Retina (tissue), 1 donor: ENCODE results near the gene FRZB.
"Not testable (repeated sequence)": the region's sequence is repeated elsewhere in the genome, so short reads cannot be mapped to it uniquely, and the experiment has no call there.

Source experiments
- DNase-seq: peaks from one replicate; pipeline ENCODE4 v3.0.0-alpha.2; 2016

FRZB gene

GRCh38 chr2:182890305-182890704, 23.9 kb upstream of the FRZB start:
- no peak for DNase-seq

GRCh38 chr2:182887753-182888415, 21.4 kb upstream of the FRZB start:
- DNase-seq, result no peak

- DNase-seq, result no peak
Observed at GRCh38 chr2:182887093-182887492, 20.7 kb upstream of the FRZB start.

GRCh38 chr2:182885771-182886170, 19.3 kb upstream of the FRZB start:
- no peak for DNase-seq

- no peak for DNase-seq
Observed at GRCh38 chr2:182883451-182883850, 17.0 kb upstream of the FRZB start.

GRCh38 chr2:182880100-182880499, 13.7 kb upstream of the FRZB start:
- DNase-seq, result not testable (repeated sequence)

GRCh38 chr2:182876653-182877052, 10.2 kb upstream of the FRZB start:
- DNase-seq, result not testable (repeated sequence)

GRCh38 chr2:182870227-182870626, 3.8 kb upstream of the FRZB start:
- no peak for DNase-seq

- peak; percentile 66 for DNase-seq
Observed at GRCh38 chr2:182868054-182868796, 1.8 kb upstream of the FRZB start.

- DNase-seq, result peak; percentile 74
Observed at GRCh38 chr2:182867426-182868053, 1.1 kb upstream of the FRZB start.

- no peak for DNase-seq
Observed at GRCh38 chr2:182866095-182866460, 359 bp downstream of the FRZB start.

- peak; percentile 35 for DNase-seq
Observed at GRCh38 chr2:182864949-182865570, 1.4 kb downstream of the FRZB start.

GRCh38 chr2:182863642-182864041, 2.8 kb downstream of the FRZB start:
- no peak for DNase-seq

- no peak for DNase-seq
Observed at GRCh38 chr2:182862091-182862490, 4.3 kb downstream of the FRZB start.

GRCh38 chr2:182860858-182861257, 5.6 kb downstream of the FRZB start:
- DNase-seq, result no peak

- no peak for DNase-seq
Observed at GRCh38 chr2:182858671-182859070, 7.8 kb downstream of the FRZB start.

- no peak for DNase-seq
Observed at GRCh38 chr2:182855376-182855775, 11.1 kb downstream of the FRZB start.

- DNase-seq, result no peak
Observed at GRCh38 chr2:182854375-182855105, 11.9 kb downstream of the FRZB start.

GRCh38 chr2:182852801-182853200, 13.6 kb downstream of the FRZB start:
- DNase-seq, result no peak

- DNase-seq, result no peak
Observed at GRCh38 chr2:182852090-182852489, 14.3 kb downstream of the FRZB start.

- no peak for DNase-seq
Observed at GRCh38 chr2:182845794-182846417, 20.5 kb downstream of the FRZB start.

- no peak for DNase-seq
Observed at GRCh38 chr2:182836451-182836850, 30.0 kb downstream of the FRZB start.
